HepG2 (cell line): ENCODE results near the gene PDP2. TPM values are rescaled to one million over a fixed set of nuclear protein-coding genes. Genes with fewer than 3 reads are reported as not detected.

ENCODE experiments used
- BCL6 ChIP-seq: IDR thresholded peaks from 2 replicates; pipeline ENCODE4 v1.6.1; 2016; ENCODE audit warnings: missing genetic modification reagents, missing compliant biosample characterization
- HOXA5 ChIP-seq: sonication (generic); formaldehyde crosslinking; IDR thresholded peaks from 2 replicates; pipeline ENCODE4 v1.4.0; 2020; ENCODE audit warnings: missing genetic modification reagents
- KLF11 ChIP-seq: IDR thresholded peaks from 2 replicates; pipeline ENCODE4 v1.6.1; 2016; ENCODE audit warnings: missing compliant biosample characterization
- MXD4 ChIP-seq: IDR thresholded peaks from 2 replicates; pipeline ENCODE4 v1.6.1; 2016; ENCODE audit warnings: mild to moderate bottlenecking, missing biosample characterization, missing genetic modification reagents
- NCOA5 ChIP-seq: sonication (generic); formaldehyde crosslinking; IDR thresholded peaks from 2 replicates; pipeline ENCODE4 v1.4.0; 2020; ENCODE audit warnings: missing genetic modification reagents
- SAFB2 ChIP-seq: sonication (generic); formaldehyde crosslinking; IDR thresholded peaks from 2 replicates; pipeline ENCODE4 v1.5.1; 2020; ENCODE audit warnings: missing genetic modification reagents, low read depth, mild to moderate bottlenecking, borderline replicate concordance
- SIX1 ChIP-seq: sonication (generic); formaldehyde crosslinking; IDR thresholded peaks from 2 replicates; pipeline ENCODE4 v1.4.0; 2020; ENCODE audit warnings: missing genetic modification reagents, borderline replicate concordance
- SUZ12 ChIP-seq: fragments of 150-350 bp; IDR thresholded peaks from 2 replicates; pipeline ENCODE4 v1.6.1; 2014; ENCODE audit warnings: low read depth, low read length
- ZNF569 ChIP-seq: sonication (generic); formaldehyde crosslinking; IDR thresholded peaks from 2 replicates; pipeline ENCODE4 v1.5.0; 2020; ENCODE audit warnings: mild to moderate bottlenecking, missing genetic modification reagents, moderate library complexity, borderline replicate concordance
- ZNF7 ChIP-seq: IDR thresholded peaks from 2 replicates; pipeline ENCODE4 v1.6.1; 2016; ENCODE audit warnings: missing biosample characterization, missing genetic modification reagents
- ZSCAN20 ChIP-seq: sonication (generic); formaldehyde crosslinking; IDR thresholded peaks from 2 replicates; pipeline ENCODE4 v1.4.0; 2020; ENCODE audit warnings: missing genetic modification reagents, mild to moderate bottlenecking, borderline replicate concordance
- polyA plus RNA-seq, 8 experiments: library from polyadenylated mRNA; depleted of rRNA in 3 of 8; stranded (reverse) in 7 of 8; unstranded in 1 of 8; fragments of >200 nt; fragmentation: Illumina TruSeq in 4 of 8; extraction: Trizol in 4 of 8; gene quantifications; 2 replicates each; pipeline versions ENCODE4 v1.2.1 to v1.2.3, GENCODE V29; 2011 to 2016; ENCODE audit warnings: low read depth in 4 of 8, missing spikeins in 1 of 8, mixed read lengths in 1 of 8; ENCODE audit not compliant: insufficient read depth in 1 of 8
- total RNA-seq, 5 experiments: library from RNA; depleted of rRNA; stranded (reverse); fragments of >200 nt; fragmentation: Illumina TruSeq; extraction: Trizol; gene quantifications; 2 replicates each; pipeline ENCODE4 v1.2.3, GENCODE V29; 2016; ENCODE audit warnings: low read depth in 1 of 5
- TF ChIP-seq, protein P1 (sequence below): sonication (generic); formaldehyde crosslinking; conservative IDR thresholded peaks from 2 replicates; pipeline ENCODE4 v1.4.0; 2020; ENCODE audit warnings: mild to moderate bottlenecking, missing genetic modification reagents, moderate library complexity
- TF ChIP-seq, protein P2 (sequence below): sonication (generic); formaldehyde crosslinking; IDR thresholded peaks from 2 replicates; pipeline ENCODE4 v1.4.0; 2020; ENCODE audit warnings: mild to moderate bottlenecking, missing genetic modification reagents
- TF ChIP-seq, protein P3 (sequence below): sonication (generic); formaldehyde crosslinking; IDR thresholded peaks from 2 replicates; pipeline ENCODE4 v1.4.0; 2020; ENCODE audit warnings: mild to moderate bottlenecking, missing genetic modification reagents
- TF ChIP-seq, protein P4 (sequence below): sonication (generic); formaldehyde crosslinking; IDR thresholded peaks from 2 replicates; pipeline ENCODE4 v1.8.0; 2022; ENCODE audit warnings: mild to moderate bottlenecking, missing genetic modification reagents, moderate library complexity
- TF ChIP-seq, protein P5 (sequence below): sonication (generic); formaldehyde crosslinking; IDR thresholded peaks from 2 replicates; pipeline ENCODE4 v1.9.0; 2022; ENCODE audit warnings: low read depth, missing genetic modification reagents
- TF ChIP-seq, protein P6 (sequence below): sonication (generic); formaldehyde crosslinking; IDR thresholded peaks from 2 replicates; pipeline ENCODE4 v1.5.0; 2020; ENCODE audit warnings: missing genetic modification reagents
- TF ChIP-seq, protein P7 (sequence below): sonication (generic); formaldehyde crosslinking; IDR thresholded peaks from 2 replicates; pipeline ENCODE4 v1.9.0; 2022; ENCODE audit warnings: missing genetic modification reagents, mild to moderate bottlenecking, borderline replicate concordance

PDP2 gene
- total and polyA plus RNA-seq, 2 of the 13 experiments (the other 11 are each of a cell fraction or from before 2014, with no cell fraction given) = 12.8 to 15.8 TPM

DNA sequence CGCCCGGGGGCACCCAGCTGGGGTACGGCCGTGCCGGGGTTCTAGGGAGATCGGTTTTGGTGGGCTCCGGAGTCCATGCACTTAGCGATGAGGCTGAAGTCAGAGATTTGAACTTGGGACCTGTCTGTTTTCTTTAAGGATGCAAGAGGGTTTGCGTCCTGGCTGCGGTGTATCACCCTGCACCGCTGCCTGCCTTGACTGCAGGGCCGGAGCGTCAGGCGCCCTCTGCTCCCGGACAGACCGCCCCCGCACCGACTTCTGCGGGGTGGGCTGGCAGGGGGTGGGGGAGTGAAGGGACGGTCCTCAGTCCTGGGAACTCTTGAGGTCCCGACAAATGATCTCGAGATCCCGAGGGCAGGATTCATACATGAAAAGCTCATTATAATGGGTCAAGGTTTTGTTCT lies 701 bp downstream of the PDP2 start (continued):
- TF ChIP-seq, protein P1, sequence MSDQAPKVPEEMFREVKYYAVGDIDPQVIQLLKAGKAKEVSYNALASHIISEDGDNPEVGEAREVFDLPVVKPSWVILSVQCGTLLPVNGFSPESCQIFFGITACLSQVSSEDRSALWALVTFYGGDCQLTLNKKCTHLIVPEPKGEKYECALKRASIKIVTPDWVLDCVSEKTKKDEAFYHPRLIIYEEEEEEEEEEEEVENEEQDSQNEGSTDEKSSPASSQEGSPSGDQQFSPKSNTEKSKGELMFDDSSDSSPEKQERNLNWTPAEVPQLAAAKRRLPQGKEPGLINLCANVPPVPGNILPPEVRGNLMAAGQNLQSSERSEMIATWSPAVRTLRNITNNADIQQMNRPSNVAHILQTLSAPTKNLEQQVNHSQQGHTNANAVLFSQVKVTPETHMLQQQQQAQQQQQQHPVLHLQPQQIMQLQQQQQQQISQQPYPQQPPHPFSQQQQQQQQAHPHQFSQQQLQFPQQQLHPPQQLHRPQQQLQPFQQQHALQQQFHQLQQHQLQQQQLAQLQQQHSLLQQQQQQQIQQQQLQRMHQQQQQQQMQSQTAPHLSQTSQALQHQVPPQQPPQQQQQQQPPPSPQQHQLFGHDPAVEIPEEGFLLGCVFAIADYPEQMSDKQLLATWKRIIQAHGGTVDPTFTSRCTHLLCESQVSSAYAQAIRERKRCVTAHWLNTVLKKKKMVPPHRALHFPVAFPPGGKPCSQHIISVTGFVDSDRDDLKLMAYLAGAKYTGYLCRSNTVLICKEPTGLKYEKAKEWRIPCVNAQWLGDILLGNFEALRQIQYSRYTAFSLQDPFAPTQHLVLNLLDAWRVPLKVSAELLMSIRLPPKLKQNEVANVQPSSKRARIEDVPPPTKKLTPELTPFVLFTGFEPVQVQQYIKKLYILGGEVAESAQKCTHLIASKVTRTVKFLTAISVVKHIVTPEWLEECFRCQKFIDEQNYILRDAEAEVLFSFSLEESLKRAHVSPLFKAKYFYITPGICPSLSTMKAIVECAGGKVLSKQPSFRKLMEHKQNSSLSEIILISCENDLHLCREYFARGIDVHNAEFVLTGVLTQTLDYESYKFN (CRISPR knock-in tag) = no peak
- TF ChIP-seq MXD4 = 0 out of 2 replicates have a peak, but pooled peaks have one; percentile 14
- TF ChIP-seq, protein P2, sequence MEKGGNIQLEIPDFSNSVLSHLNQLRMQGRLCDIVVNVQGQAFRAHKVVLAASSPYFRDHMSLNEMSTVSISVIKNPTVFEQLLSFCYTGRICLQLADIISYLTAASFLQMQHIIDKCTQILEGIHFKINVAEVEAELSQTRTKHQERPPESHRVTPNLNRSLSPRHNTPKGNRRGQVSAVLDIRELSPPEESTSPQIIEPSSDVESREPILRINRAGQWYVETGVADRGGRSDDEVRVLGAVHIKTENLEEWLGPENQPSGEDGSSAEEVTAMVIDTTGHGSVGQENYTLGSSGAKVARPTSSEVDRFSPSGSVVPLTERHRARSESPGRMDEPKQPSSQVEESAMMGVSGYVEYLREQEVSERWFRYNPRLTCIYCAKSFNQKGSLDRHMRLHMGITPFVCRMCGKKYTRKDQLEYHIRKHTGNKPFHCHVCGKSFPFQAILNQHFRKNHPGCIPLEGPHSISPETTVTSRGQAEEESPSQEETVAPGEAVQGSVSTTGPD = no peak
- TF ChIP-seq, protein P3, sequence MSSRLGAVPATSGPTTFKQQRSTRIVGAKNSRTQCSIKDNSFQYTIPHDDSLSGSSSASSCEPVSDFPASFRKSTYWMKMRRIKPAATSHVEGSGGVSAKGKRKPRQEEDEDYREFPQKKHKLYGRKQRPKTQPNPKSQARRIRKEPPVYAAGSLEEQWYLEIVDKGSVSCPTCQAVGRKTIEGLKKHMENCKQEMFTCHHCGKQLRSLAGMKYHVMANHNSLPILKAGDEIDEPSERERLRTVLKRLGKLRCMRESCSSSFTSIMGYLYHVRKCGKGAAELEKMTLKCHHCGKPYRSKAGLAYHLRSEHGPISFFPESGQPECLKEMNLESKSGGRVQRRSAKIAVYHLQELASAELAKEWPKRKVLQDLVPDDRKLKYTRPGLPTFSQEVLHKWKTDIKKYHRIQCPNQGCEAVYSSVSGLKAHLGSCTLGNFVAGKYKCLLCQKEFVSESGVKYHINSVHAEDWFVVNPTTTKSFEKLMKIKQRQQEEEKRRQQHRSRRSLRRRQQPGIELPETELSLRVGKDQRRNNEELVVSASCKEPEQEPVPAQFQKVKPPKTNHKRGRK (CRISPR knock-in tag) = no peak
- no peak for TF ChIP-seq BCL6 (CRISPR knock-in tag)
- no peak for TF ChIP-seq ZSCAN20 (CRISPR knock-in tag)
- TF ChIP-seq NCOA5 = no peak
- no peak for TF ChIP-seq KLF11
- no peak for TF ChIP-seq HOXA5 (CRISPR knock-in tag)
- no peak for TF ChIP-seq ZNF569
- no peak for TF ChIP-seq SAFB2 (CRISPR knock-in tag)
- TF ChIP-seq SUZ12 = no peak
- TF ChIP-seq, protein P4, sequence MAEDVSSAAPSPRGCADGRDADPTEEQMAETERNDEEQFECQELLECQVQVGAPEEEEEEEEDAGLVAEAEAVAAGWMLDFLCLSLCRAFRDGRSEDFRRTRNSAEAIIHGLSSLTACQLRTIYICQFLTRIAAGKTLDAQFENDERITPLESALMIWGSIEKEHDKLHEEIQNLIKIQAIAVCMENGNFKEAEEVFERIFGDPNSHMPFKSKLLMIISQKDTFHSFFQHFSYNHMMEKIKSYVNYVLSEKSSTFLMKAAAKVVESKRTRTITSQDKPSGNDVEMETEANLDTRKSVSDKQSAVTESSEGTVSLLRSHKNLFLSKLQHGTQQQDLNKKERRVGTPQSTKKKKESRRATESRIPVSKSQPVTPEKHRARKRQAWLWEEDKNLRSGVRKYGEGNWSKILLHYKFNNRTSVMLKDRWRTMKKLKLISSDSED = no peak
- no peak for TF ChIP-seq ZNF7 (CRISPR knock-in tag)
- TF ChIP-seq, protein P5, sequence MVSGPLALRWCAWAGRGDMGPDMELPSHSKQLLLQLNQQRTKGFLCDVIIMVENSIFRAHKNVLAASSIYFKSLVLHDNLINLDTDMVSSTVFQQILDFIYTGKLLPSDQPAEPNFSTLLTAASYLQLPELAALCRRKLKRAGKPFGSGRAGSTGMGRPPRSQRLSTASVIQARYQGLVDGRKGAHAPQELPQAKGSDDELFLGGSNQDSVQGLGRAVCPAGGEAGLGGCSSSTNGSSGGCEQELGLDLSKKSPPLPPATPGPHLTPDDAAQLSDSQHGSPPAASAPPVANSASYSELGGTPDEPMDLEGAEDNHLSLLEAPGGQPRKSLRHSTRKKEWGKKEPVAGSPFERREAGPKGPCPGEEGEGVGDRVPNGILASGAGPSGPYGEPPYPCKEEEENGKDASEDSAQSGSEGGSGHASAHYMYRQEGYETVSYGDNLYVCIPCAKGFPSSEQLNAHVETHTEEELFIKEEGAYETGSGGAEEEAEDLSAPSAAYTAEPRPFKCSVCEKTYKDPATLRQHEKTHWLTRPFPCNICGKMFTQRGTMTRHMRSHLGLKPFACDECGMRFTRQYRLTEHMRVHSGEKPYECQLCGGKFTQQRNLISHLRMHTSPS = no peak; the same call in 1 of the 2 replicates
- TF ChIP-seq, protein P6, sequence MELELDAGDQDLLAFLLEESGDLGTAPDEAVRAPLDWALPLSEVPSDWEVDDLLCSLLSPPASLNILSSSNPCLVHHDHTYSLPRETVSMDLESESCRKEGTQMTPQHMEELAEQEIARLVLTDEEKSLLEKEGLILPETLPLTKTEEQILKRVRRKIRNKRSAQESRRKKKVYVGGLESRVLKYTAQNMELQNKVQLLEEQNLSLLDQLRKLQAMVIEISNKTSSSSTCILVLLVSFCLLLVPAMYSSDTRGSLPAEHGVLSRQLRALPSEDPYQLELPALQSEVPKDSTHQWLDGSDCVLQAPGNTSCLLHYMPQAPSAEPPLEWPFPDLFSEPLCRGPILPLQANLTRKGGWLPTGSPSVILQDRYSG = peak; percentile 19; the same call in 1 of the 2 replicates
- TF ChIP-seq SIX1 (CRISPR knock-in tag) = no peak
- TF ChIP-seq, protein P7, sequence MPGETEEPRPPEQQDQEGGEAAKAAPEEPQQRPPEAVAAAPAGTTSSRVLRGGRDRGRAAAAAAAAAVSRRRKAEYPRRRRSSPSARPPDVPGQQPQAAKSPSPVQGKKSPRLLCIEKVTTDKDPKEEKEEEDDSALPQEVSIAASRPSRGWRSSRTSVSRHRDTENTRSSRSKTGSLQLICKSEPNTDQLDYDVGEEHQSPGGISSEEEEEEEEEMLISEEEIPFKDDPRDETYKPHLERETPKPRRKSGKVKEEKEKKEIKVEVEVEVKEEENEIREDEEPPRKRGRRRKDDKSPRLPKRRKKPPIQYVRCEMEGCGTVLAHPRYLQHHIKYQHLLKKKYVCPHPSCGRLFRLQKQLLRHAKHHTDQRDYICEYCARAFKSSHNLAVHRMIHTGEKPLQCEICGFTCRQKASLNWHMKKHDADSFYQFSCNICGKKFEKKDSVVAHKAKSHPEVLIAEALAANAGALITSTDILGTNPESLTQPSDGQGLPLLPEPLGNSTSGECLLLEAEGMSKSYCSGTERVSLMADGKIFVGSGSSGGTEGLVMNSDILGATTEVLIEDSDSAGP = no peak
